H1 (cell line): ENCODE results near the gene SH3PXD2A. TPM values are rescaled to one million over a fixed set of nuclear protein-coding genes. Genes with fewer than 3 reads are reported as not detected.

Source experiments
- CTCF ChIA-PET: fragments of 300-600 bp; sonication (Branson Sonifier 250); formaldehyde crosslinking; loops from one replicate; lab custom pipeline; 2021; ENCODE audit not compliant: partially characterized antibody; lab: Charles Lee
- POLR2A ChIA-PET: fragments of 300-600 bp; sonication (Branson Sonifier 250); formaldehyde crosslinking; loops from one replicate; lab custom pipeline; 2021; ENCODE audit warnings: inconsistent platforms; ENCODE audit not compliant: partially characterized antibody; lab: Charles Lee
- DNase-seq, 2 experiments: peaks; one replicate each; pipeline versions ENCODE4 v3.0.0 to v3.0.0-alpha.2; 2010 to 2022; ENCODE audit warnings: low spot score in 2 of 2, low read depth in 1 of 2, mixed read lengths in 1 of 2
- FAIRE-seq: peaks from 2 replicates; lab custom pipeline; 2011; peaks lifted over from hg19 to GRCh38; lab: Jason Lieb, UNC
- H2AFZ ChIP-seq: 2 replicates; pipeline ENCODE4 v1.8.1; 2012; ENCODE audit warnings: low read length, inconsistent platforms
- H2AK5ac ChIP-seq: 2 replicates; pipeline ENCODE4 v1.6.1; 2013; ENCODE audit warnings: low read depth, low read length
- H2BK120ac ChIP-seq: replicated peaks from 2 replicates; pipeline ENCODE3; 2013; ENCODE audit warnings: low read depth, low read length, inconsistent platforms
- H2BK12ac ChIP-seq: 2 replicates; pipeline ENCODE4 v1.6.1; 2013; ENCODE audit warnings: low read depth, low read length
- H2BK15ac ChIP-seq: 2 replicates; pipeline ENCODE4 v1.6.1; 2013; ENCODE audit warnings: low read length
- H2BK20ac ChIP-seq: 2 replicates; pipeline ENCODE4 v1.6.1; 2013; ENCODE audit warnings: low read length
- H2BK5ac ChIP-seq: 2 replicates; pipeline ENCODE4 v1.6.1; 2013; ENCODE audit warnings: low read depth, low read length
- H3K14ac ChIP-seq: 2 replicates; pipeline ENCODE4 v1.6.1; 2013; ENCODE audit warnings: inconsistent platforms; ENCODE audit not compliant: insufficient read length
- H3K18ac ChIP-seq: 2 replicates; pipeline ENCODE4 v1.6.1; 2013; ENCODE audit warnings: low read length; ENCODE audit errors: extremely low read depth
- H3K23ac ChIP-seq: 2 replicates; pipeline ENCODE4 v1.6.1; 2013; ENCODE audit warnings: inconsistent platforms; ENCODE audit not compliant: insufficient read length
- H3K23me2 ChIP-seq: 2 replicates; pipeline ENCODE4 v1.6.1; 2013; ENCODE audit warnings: low read depth, low read length
- H3K27ac ChIP-seq: 2 replicates; pipeline ENCODE4 v1.6.1; 2011; ENCODE audit warnings: low read depth, low read length, inconsistent platforms
- H3K27me3 ChIP-seq, 4 experiments: replicated peaks in 1 of 4; 1 replicate in 1 of 4; 2 replicates in 3 of 4; pipeline versions ENCODE4 v1.6.1 to v1.8.1; 2011 to 2013; ENCODE audit warnings: low read length in 3 of 4, mild to moderate bottlenecking in 3 of 4, inconsistent platforms in 2 of 4, mixed read lengths in 2 of 4, moderate library complexity in 1 of 4; ENCODE audit not compliant: control insufficient read depth in 3 of 4, insufficient read depth in 3 of 4; ENCODE audit errors: extremely low read depth in 1 of 4
- H3K36me3 ChIP-seq, 4 experiments: 2 replicates each; pipeline versions ENCODE4 v1.6.1 to v1.8.1; 2011 to 2013; ENCODE audit warnings: mild to moderate bottlenecking in 4 of 4, low read length in 3 of 4, moderate library complexity in 2 of 4, control low read depth in 1 of 4, inconsistent platforms in 1 of 4; ENCODE audit not compliant: insufficient read depth in 4 of 4, control insufficient read depth in 2 of 4
- H3K4ac ChIP-seq: replicated peaks from 2 replicates; pipeline ENCODE3; 2013; ENCODE audit warnings: low read length, low read depth, mixed read lengths, inconsistent platforms; ENCODE audit not compliant: insufficient read length
- H3K4me1 ChIP-seq, 4 experiments: replicated peaks in 1 of 4; 1 replicate in 1 of 4; 2 replicates in 3 of 4; pipeline versions ENCODE4 v1.6.1 to v1.8.1; 2011 to 2013; ENCODE audit warnings: low read length in 3 of 4, inconsistent platforms in 2 of 4, mixed read lengths in 1 of 4; ENCODE audit not compliant: insufficient read depth in 4 of 4, control insufficient read depth in 3 of 4
- H3K4me2 ChIP-seq, 2 experiments: 2 replicates each; pipeline versions ENCODE4 v1.6.1 to v1.8.1; 2011 to 2013; ENCODE audit warnings: low read depth in 2 of 2, low read length in 2 of 2, control low read depth in 1 of 2, inconsistent platforms in 1 of 2, mild to moderate bottlenecking in 1 of 2; ENCODE audit not compliant: insufficient read depth in 1 of 2
- H3K4me3 ChIP-seq, 4 experiments: fragments of 200-600, 300-600 bp in 1 of 4; sonication (generic), shearing (Covaris generic), sonication (Bioruptor Twin) in 1 of 4; 2 replicates each; pipeline versions ENCODE4 v1.5.1 to v1.8.1; 2011 to 2016; ENCODE audit warnings: low read length in 4 of 4, low read depth in 3 of 4, control low read depth in 2 of 4, inconsistent platforms in 2 of 4, mild to moderate bottlenecking in 2 of 4, mixed read lengths in 1 of 4, moderate library complexity in 1 of 4; ENCODE audit not compliant: insufficient read depth in 2 of 4; ENCODE audit errors: extremely low read depth in 1 of 4
- H3K56ac ChIP-seq: replicated peaks from 2 replicates; pipeline ENCODE3; 2013; ENCODE audit warnings: low read depth, mild to moderate bottlenecking, mixed read lengths, low read length, inconsistent platforms; ENCODE audit not compliant: insufficient read length
- H3K79me1 ChIP-seq: 2 replicates; pipeline ENCODE4 v1.6.1; 2013; ENCODE audit warnings: low read depth, low read length, control low read depth
- H3K79me2 ChIP-seq, 2 experiments: 2 replicates each; pipeline versions ENCODE4 v1.6.1 to v1.8.1; 2012 to 2013; ENCODE audit warnings: low read length in 2 of 2, mild to moderate bottlenecking in 2 of 2, inconsistent platforms in 1 of 2; ENCODE audit not compliant: insufficient read depth in 2 of 2, control insufficient read depth in 1 of 2
- H3K9ac ChIP-seq, 4 experiments: replicated peaks in 1 of 4; 1 replicate in 1 of 4; 2 replicates in 3 of 4; pipeline versions ENCODE4 v1.6.1 to v1.8.1; 2011 to 2013; ENCODE audit warnings: low read depth in 3 of 4, low read length in 3 of 4, control low read depth in 2 of 4, mild to moderate bottlenecking in 2 of 4, moderate library complexity in 2 of 4, inconsistent platforms in 1 of 4; ENCODE audit errors: extremely low read depth in 1 of 4
- H3K9me3 ChIP-seq, 2 experiments: 2 replicates each; pipeline versions ENCODE4 v1.6.1 to v1.8.1; 2012 to 2013; ENCODE audit warnings: mild to moderate bottlenecking in 2 of 2, moderate library complexity in 2 of 2, control low read depth in 1 of 2, inconsistent platforms in 1 of 2, low read depth in 1 of 2, low read length in 1 of 2, mixed read lengths in 1 of 2; ENCODE audit not compliant: insufficient read depth in 2 of 2
- H4K20me1 ChIP-seq, 2 experiments: replicated peaks in 1 of 2; 2 replicates each; pipeline versions ENCODE3 to v1.8.1; 2011 to 2013; ENCODE audit warnings: inconsistent platforms in 2 of 2, low read length in 2 of 2, mild to moderate bottlenecking in 1 of 2; ENCODE audit not compliant: insufficient read depth in 2 of 2, control insufficient read depth in 1 of 2
- H4K5ac ChIP-seq: 2 replicates; pipeline ENCODE4 v1.6.1; 2013; ENCODE audit warnings: low read length, low read depth, mixed read lengths, inconsistent platforms; ENCODE audit not compliant: insufficient read length
- H4K8ac ChIP-seq: 2 replicates; pipeline ENCODE4 v1.8.0; 2013; ENCODE audit warnings: mild to moderate bottlenecking, moderate library complexity, low read length, inconsistent platforms; ENCODE audit not compliant: insufficient read depth; ENCODE audit errors: extremely low read depth
- H4K91ac ChIP-seq: replicated peaks from 2 replicates; pipeline ENCODE3; 2013; ENCODE audit warnings: low read length, mixed read lengths, inconsistent platforms; ENCODE audit not compliant: insufficient read length
- CREB1 ChIP-seq: IDR thresholded peaks from 2 replicates; pipeline ENCODE4 v1.6.1; 2012; ENCODE audit warnings: inconsistent platforms
- EZH2 ChIP-seq: fragments of 200-600 bp; sonication (generic); IDR thresholded peaks from 2 replicates; pipeline ENCODE4 v1.7.1; 2012; ENCODE audit warnings: low read depth, mild to moderate bottlenecking, moderate library complexity, low read length, inconsistent platforms; ENCODE audit not compliant: severe bottlenecking
- HDAC2 ChIP-seq, 2 experiments: fragments of 300-600 bp in 1 of 2; sonication (generic) in 1 of 2; IDR thresholded peaks; 2 replicates each; pipeline ENCODE4 v1.6.1; 2011 to 2012; ENCODE audit warnings: low read depth in 2 of 2, low read length in 2 of 2, mild to moderate bottlenecking in 2 of 2, moderate library complexity in 2 of 2, borderline replicate concordance in 1 of 2, inconsistent platforms in 1 of 2
- MAX ChIP-seq: IDR thresholded peaks from 2 replicates; pipeline ENCODE4 v1.6.1; 2012; ENCODE audit warnings: inconsistent platforms
- RXRA ChIP-seq: IDR thresholded peaks from 2 replicates; pipeline ENCODE4 v1.6.1; 2011; ENCODE audit warnings: low read depth, mild to moderate bottlenecking, low read length, moderate library complexity; ENCODE audit not compliant: insufficient read depth
- SIRT6 ChIP-seq: IDR thresholded peaks from one replicate; pipeline ENCODE4 v1.7.1; 2012; ENCODE audit warnings: low read length, inconsistent platforms
- TCF12 ChIP-seq: IDR thresholded peaks from 2 replicates; pipeline ENCODE4 v1.6.1; 2011; ENCODE audit warnings: low read depth, mild to moderate bottlenecking, low read length
- WGBS, 2 experiments: shearing (Covaris generic) in 1 of 2; methylation state at CpG; one replicate each; pipeline versions ENCODE4 v1.1.6 to v1.1.7; 2013 to 2015; ENCODE audit warnings: low lambda C conversion rate in 2 of 2, mixed read lengths in 2 of 2, inconsistent platforms in 1 of 2, low coverage in 1 of 2, missing lambda C conversion rate in 1 of 2; ENCODE audit not compliant: insufficient replicate concordance in 2 of 2, insufficient coverage in 1 of 2, insufficient read length in 1 of 2; ENCODE audit errors: extremely low coverage in 1 of 2, missing lambda C conversion rate in 1 of 2; 5-methylcytosine and 5-hydroxymethylcytosine counted together
- polyA plus RNA-seq, 7 experiments: library from polyadenylated mRNA; depleted of rRNA in 3 of 7; stranded (reverse) in 5 of 7; unstranded in 2 of 7; fragments of >200 nt in 5 of 7; fragments of 200-250 nt in 2 of 7; gene quantifications; 1 replicate in 5 of 7; 2 replicates in 1 of 7; 4 replicates in 1 of 7; pipeline versions ENCODE4 v1.2.1 to v1.2.3, GENCODE V29; 2011 to 2013; ENCODE audit warnings: missing spikeins in 2 of 7, mixed read lengths in 2 of 7
- total RNA-seq: library from RNA; stranded (reverse); fragmentation: NEBNext Ultra II Directional; extraction: Animal tissue kit (Norgen Biotek cat#: 25700); gene quantifications from 2 replicates; pipeline ENCODE4 v1.2.1, GENCODE V29; 2021

The SH3PXD2A gene
- total and polyA plus RNA-seq, 2 of the 8 experiments (the other 6 are each of a cell fraction or from before 2014, with no cell fraction given): 5.4 to 16.3 TPM

- no peaks in the 10 kb centered on the region for H3K79me2 ChIP-seq
- no peak overlapping the region for H3K14ac ChIP-seq
- no peak overlapping the region for H2AFZ ChIP-seq
- H2BK20ac ChIP-seq: no peak overlapping the region
- no peak overlapping the region for H2BK5ac ChIP-seq
- H2BK120ac ChIP-seq: no peak overlapping the region
- H3K27ac ChIP-seq: no peak overlapping the region
- ChIA-PET POLR2A (interaction anchor here (0.6 kb wide), 2 partner anchors 117 to 157 kb away, joined by 3 to 4 read pairs; no protein-coding TSS in a partner anchor), CTCF (interaction anchor here (0.6 to 6.8 kb wide), 13 partner anchors 7 to 170 kb away, joined by 3 to 61 read pairs (median 4); partner anchors contain the start of gene SH3PXD2A)
- H3K4ac ChIP-seq: no peak overlapping the region
- H4K5ac ChIP-seq: no peak overlapping the region
- no peak overlapping the region for H2BK15ac ChIP-seq
- H3K56ac ChIP-seq: no peak overlapping the region
- no peaks in the 10 kb centered on the region for H3K27me3 ChIP-seq
- H3K23me2 ChIP-seq: no peaks in the 10 kb centered on the region; the same call in 1 of the 2 replicates
- no peak overlapping the region for H3K18ac ChIP-seq
- FAIRE-seq: no peak
- H4K91ac ChIP-seq: no peak overlapping the region
- H2AK5ac ChIP-seq: no peak overlapping the region
- no peak for DNase-seq
- no peak overlapping the region for H3K4me2 ChIP-seq
- no peak overlapping the region for H3K9ac ChIP-seq
- peaks cover 0 to 3% of the 10 kb centered on the region in 2 experiments for H4K20me1 ChIP-seq
- peaks cover 0 to 5% (median 1%) of the 10 kb centered on the region in 4 experiments; a peak in 3 of 7 replicates for H3K4me1 ChIP-seq
- no peaks in the 10 kb centered on the region for H3K9me3 ChIP-seq
- H2BK12ac ChIP-seq: no peak overlapping the region
- no peak for TF ChIP-seq CREB1
- TF ChIP-seq SIRT6: no peak
- no peak for TF ChIP-seq TCF12
- TF ChIP-seq EZH2: no peak
- TF ChIP-seq RXRA: no peak
- no peak for TF ChIP-seq MAX
- no peak for TF ChIP-seq HDAC2 (IDR thresholded peaks at IDR 0.05; ENCODE audit: borderline replicate concordance in 1 of 2, low read depth in 2 of 2, low read length in 2 of 2)
- H3K36me3 ChIP-seq: no peaks in the 10 kb centered on the region
- no peak overlapping the region for H3K23ac ChIP-seq
- H4K8ac ChIP-seq: peak overlapping the region; percentile 45; the same call in 1 of the 2 replicates
- 80% methylated on average over 11 of the region's 11 CpGs; no CpG with 5 or more reads in 1 of the 2 experiments for WGBS, 2 experiments
- H3K79me1 ChIP-seq: no peaks in the 10 kb centered on the region
- no peak overlapping the region for H3K4me3 ChIP-seq
Observed at GRCh38 chr10:103717341-103718246, 137.8 kb downstream of the SH3PXD2A start.
